SHP77 treated with DMSO at 0.1 percent for 48 hours (cell line): ENCODE measurements around the gene BRMS1.
A peak's percentile ranks its signal among the peaks of the same experiment; 100 is the strongest.
"Not testable (repeated sequence)": the region's sequence is repeated elsewhere in the genome, so short reads cannot be mapped to it uniquely, and the experiment has no call there.

ENCODE experiments used
- DNase-seq: peaks from one replicate; lab custom pipeline; 2025; lab: John Stamatoyannopoulos, UW

The BRMS1 gene

GRCh38 chr11:66322732-66323427, 22.0 kb downstream of the BRMS1 start:
- no peak for DNase-seq

- DNase-seq = no peak
These were observed 23.3 kb downstream of the BRMS1 start for GRCh38 chr11:66321606-66322005.

- DNase-seq = not testable (repeated sequence)
These were observed 24.2 kb downstream of the BRMS1 start for GRCh38 chr11:66320748-66321147.

GRCh38 chr11:66320289-66320688, 24.6 kb downstream of the BRMS1 start:
- DNase-seq = not testable (repeated sequence)

GRCh38 chr11:66318600-66318970, 26.3 kb downstream of the BRMS1 start:
- no peak for DNase-seq

- DNase-seq = no peak
These were observed 26.9 kb downstream of the BRMS1 start for GRCh38 chr11:66317723-66318599.

GRCh38 chr11:66317322-66317722, 27.6 kb downstream of the BRMS1 start:
- DNase-seq = no peak

GRCh38 chr11:66316849-66317251, 28.1 kb downstream of the BRMS1 start, which contains the start of gene CD248:
Gene CD248, minus strand, starts transcription at chr11:66317044. Its CDS starts 17 bp downstream, at chr11:66317027.
- DNase-seq = no peak

- DNase-seq = peak; percentile 59
These were observed 28.7 kb downstream of the BRMS1 start for GRCh38 chr11:66315921-66316811.

GRCh38 chr11:66315498-66315885, 29.4 kb downstream of the BRMS1 start:
- DNase-seq = no peak

GRCh38 chr11:66314561-66315497, 30.1 kb downstream of the BRMS1 start:
- DNase-seq = no peak

GRCh38 chr11:66314186-66314501, 30.8 kb downstream of the BRMS1 start:
- DNase-seq = no peak

- DNase-seq = no peak
These were observed 31.4 kb downstream of the BRMS1 start for GRCh38 chr11:66313321-66314185.

- peak; percentile 95 for DNase-seq
These were observed 32.2 kb downstream of the BRMS1 start for GRCh38 chr11:66312549-66313320.

- DNase-seq = peak; percentile 96
These were observed 32.8 kb downstream of the BRMS1 start for GRCh38 chr11:66311965-66312548.

- DNase-seq = no peak
These were observed 33.4 kb downstream of the BRMS1 start for GRCh38 chr11:66311470-66311964.

- DNase-seq = not testable (repeated sequence)
These were observed 34.0 kb downstream of the BRMS1 start for GRCh38 chr11:66310803-66311440.

GRCh38 chr11:66310324-66310723, 34.6 kb downstream of the BRMS1 start:
- no peak for DNase-seq
